Mesenchymal stem cell (in vitro differentiated cells and primary cell): ENCODE results near the gene CFAP74.

Source experiments
- DNase-seq: peaks from one replicate; pipeline ENCODE4 v3.0.0-alpha.2; 2013
- H2AFZ ChIP-seq: one replicate; pipeline ENCODE4 v1.6.1; 2013; ENCODE audit warnings: low read depth, mild to moderate bottlenecking, control low read depth, inconsistent platforms, low read length, moderate library complexity
- H2AK5ac ChIP-seq: 2 replicates; pipeline ENCODE4 v1.6.1; 2013; ENCODE audit warnings: low read length, moderate library complexity, mild to moderate bottlenecking, inconsistent platforms; ENCODE audit not compliant: severe bottlenecking
- H2BK120ac ChIP-seq: one replicate; pipeline ENCODE4 v1.6.1; 2013; ENCODE audit warnings: low read depth, mild to moderate bottlenecking, inconsistent platforms, low read length, moderate library complexity
- H2BK12ac ChIP-seq, 2 experiments: one replicate each; pipeline ENCODE4 v1.6.1; 2013; ENCODE audit warnings: inconsistent platforms in 2 of 2, low read length in 2 of 2, mild to moderate bottlenecking in 2 of 2, moderate library complexity in 2 of 2, control low read depth in 1 of 2
- H2BK15ac ChIP-seq: one replicate; pipeline ENCODE4 v1.6.1; 2013; ENCODE audit warnings: mild to moderate bottlenecking, low read depth, inconsistent platforms; ENCODE audit not compliant: poor library complexity, severe bottlenecking
- H2BK5ac ChIP-seq: 2 replicates; pipeline ENCODE4 v1.6.1; 2013; ENCODE audit warnings: low read depth, mild to moderate bottlenecking, low read length, control low read depth, inconsistent platforms; ENCODE audit not compliant: poor library complexity, severe bottlenecking
- H3K14ac ChIP-seq, 2 experiments: one replicate each; pipeline ENCODE4 v1.6.1; 2013; ENCODE audit warnings: inconsistent platforms in 2 of 2, low read length in 2 of 2, control low read depth in 1 of 2, mild to moderate bottlenecking in 1 of 2, moderate library complexity in 1 of 2
- H3K18ac ChIP-seq, 2 experiments: one replicate each; pipeline ENCODE4 v1.6.1; 2013; ENCODE audit warnings: inconsistent platforms in 2 of 2, low read length in 2 of 2, control low read depth in 1 of 2, low read depth in 1 of 2, mild to moderate bottlenecking in 1 of 2
- H3K23ac ChIP-seq, 2 experiments: one replicate each; pipeline ENCODE4 v1.6.1; 2013; ENCODE audit warnings: inconsistent platforms in 2 of 2, low read length in 2 of 2, mild to moderate bottlenecking in 2 of 2, moderate library complexity in 2 of 2, control low read depth in 1 of 2
- H3K27ac ChIP-seq: 2 replicates; pipeline ENCODE4 v1.5.1; 2013; ENCODE audit warnings: mild to moderate bottlenecking, moderate library complexity, low read length, control low read depth, inconsistent platforms; ENCODE audit not compliant: poor library complexity, severe bottlenecking
- H3K27me3 ChIP-seq, 2 experiments: 2 replicates each; pipeline versions ENCODE4 v1.6.1 to v1.7.0; 2013; ENCODE audit warnings: low read length in 2 of 2, mild to moderate bottlenecking in 2 of 2, moderate library complexity in 2 of 2, control low read depth in 1 of 2, inconsistent platforms in 1 of 2; ENCODE audit not compliant: control insufficient read depth in 1 of 2, insufficient read depth in 1 of 2
- H3K36me3 ChIP-seq, 2 experiments: 2 replicates each; pipeline versions ENCODE4 v1.6.1 to v1.7.0; 2013; ENCODE audit warnings: low read length in 2 of 2, control low read depth in 1 of 2, inconsistent platforms in 1 of 2, low read depth in 1 of 2, mild to moderate bottlenecking in 1 of 2; ENCODE audit not compliant: insufficient read depth in 2 of 2, control insufficient read depth in 1 of 2
- H3K4ac ChIP-seq, 2 experiments: one replicate each; pipeline ENCODE4 v1.6.1; 2013; ENCODE audit warnings: inconsistent platforms in 2 of 2, low read length in 2 of 2, mild to moderate bottlenecking in 2 of 2, moderate library complexity in 2 of 2, control low read depth in 1 of 2, low read depth in 1 of 2
- H3K4me1 ChIP-seq: 2 replicates; pipeline ENCODE4 v1.6.1; 2013; ENCODE audit warnings: low read depth, low read length, control low read depth; ENCODE audit not compliant: control insufficient read depth, insufficient read depth
- H3K4me2 ChIP-seq: 2 replicates; pipeline ENCODE4 v1.6.1; 2013; ENCODE audit warnings: low read length, mild to moderate bottlenecking, inconsistent platforms; ENCODE audit not compliant: poor library complexity, severe bottlenecking
- H3K4me3 ChIP-seq, 2 experiments: 2 replicates each; pipeline versions ENCODE4 v1.5.1 to v1.7.0; 2013; ENCODE audit warnings: low read length in 2 of 2, mild to moderate bottlenecking in 2 of 2, control low read depth in 1 of 2, low read depth in 1 of 2; ENCODE audit not compliant: insufficient read depth in 1 of 2
- H3K79me1 ChIP-seq: replicated peaks from 2 replicates; pipeline ENCODE4 v1.6.1; 2013; ENCODE audit warnings: mild to moderate bottlenecking, control low read depth, low read length, inconsistent platforms; ENCODE audit not compliant: poor library complexity, severe bottlenecking
- H3K9ac ChIP-seq: 2 replicates; pipeline ENCODE4 v1.7.0; 2013; ENCODE audit warnings: mild to moderate bottlenecking, low read length, moderate library complexity
- H3K9me3 ChIP-seq: 2 replicates; pipeline ENCODE4 v1.7.0; 2013; ENCODE audit warnings: mild to moderate bottlenecking, low read length; ENCODE audit not compliant: control insufficient read depth
- H4K8ac ChIP-seq: one replicate; pipeline ENCODE4 v1.6.1; 2013; ENCODE audit warnings: inconsistent platforms, mild to moderate bottlenecking, low read length, moderate library complexity
- H4K91ac ChIP-seq: one replicate; pipeline ENCODE4 v1.6.1; 2013; ENCODE audit warnings: mild to moderate bottlenecking, low read length, inconsistent platforms
- WGBS: methylation state at CpG from one replicate; pipeline ENCODE4 v1.1.7; 2013; ENCODE audit warnings: mixed read lengths; 5-methylcytosine and 5-hydroxymethylcytosine counted together

The CFAP74 gene

DNA sequence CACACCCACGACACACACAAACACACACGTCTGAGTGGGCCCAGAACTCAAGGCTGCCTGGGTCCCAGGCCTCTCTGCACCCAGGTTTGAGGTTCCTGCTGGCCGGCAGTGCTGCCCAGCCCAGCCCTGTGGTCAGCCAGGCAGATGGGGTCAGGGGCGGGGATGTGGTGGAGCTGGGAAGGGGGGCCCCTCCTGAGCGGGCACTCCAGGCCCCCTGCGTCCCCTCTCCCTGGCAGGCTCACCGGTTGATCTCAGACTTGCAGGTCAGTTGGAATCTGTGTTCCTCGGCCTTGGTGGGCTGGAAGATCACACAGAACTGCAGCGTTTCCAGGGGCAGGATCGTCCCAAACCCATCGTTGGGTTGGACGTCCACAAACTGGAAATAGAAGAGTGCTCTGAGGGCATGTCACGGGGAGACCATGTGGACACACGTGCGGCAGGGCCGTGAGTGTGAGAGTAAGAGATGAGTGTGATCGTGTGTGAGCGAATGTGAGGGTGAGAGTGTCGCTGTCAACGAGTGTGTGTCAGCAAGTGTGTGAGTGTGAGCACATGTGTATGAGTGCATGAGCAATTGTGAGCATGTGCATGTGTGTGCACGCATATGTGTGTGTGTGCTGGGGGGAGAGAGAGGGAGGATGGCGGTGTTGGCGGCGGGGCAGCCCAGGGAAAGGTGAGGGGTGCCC lies 64.8 kb downstream of the CFAP74 start:
- Histone ChIP-seq H2BK12ac (no peak overlapping the region), H3K9me3 (no peaks in the 10 kb centered on the region), H3K9ac (no peak overlapping the region), H3K27ac (no peak overlapping the region), H4K8ac (no peak overlapping the region), H2BK5ac (no peak overlapping the region), H3K36me3 (no peaks in the 10 kb centered on the region), H4K91ac (no peak overlapping the region), H3K27me3 (peaks cover 7 to 71% of the 10 kb centered on the region in 2 experiments), H3K79me1 (no peaks in the 10 kb centered on the region), H2AK5ac (no peak overlapping the region), H3K18ac (no peak overlapping the region), H2BK15ac (no peak overlapping the region), H3K14ac (no peak overlapping the region), H3K4me1 (peaks cover 4% of the 10 kb centered on the region), H2BK120ac (no peak overlapping the region), H2AFZ (no peak overlapping the region), H3K23ac (no peak overlapping the region), H3K4ac (no peak overlapping the region), H3K4me3 (no peak overlapping the region), H3K4me2 (no peak overlapping the region)
- no peak for DNase-seq
- 87% methylated on average over 24 of the region's 24 CpGs for WGBS

DNA sequence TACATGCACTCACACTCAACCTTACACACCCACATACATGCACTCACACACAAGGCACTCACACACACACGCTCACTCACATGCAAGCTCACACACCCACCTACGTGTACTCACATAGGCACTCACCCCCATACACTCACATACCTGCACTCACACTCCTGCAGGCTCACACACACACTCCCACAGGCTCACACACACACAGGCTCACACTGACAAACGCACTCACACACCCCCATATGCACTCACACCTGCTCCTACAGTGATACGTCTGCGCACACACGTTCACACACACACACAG lies 65.4 kb downstream of the CFAP74 start:
- no peak overlapping the region for H3K23ac ChIP-seq
- H2BK5ac ChIP-seq, result no peak overlapping the region
- 84% methylated on average over 6 of the region's 6 CpGs for WGBS
- H3K36me3 ChIP-seq, result no peaks in the 10 kb centered on the region
- no peaks in the 10 kb centered on the region for H3K9me3 ChIP-seq
- H3K79me1 ChIP-seq, result no peaks in the 10 kb centered on the region
- H2AFZ ChIP-seq, result no peak overlapping the region
- peaks cover 7 to 66% of the 10 kb centered on the region in 2 experiments for H3K27me3 ChIP-seq
- H2AK5ac ChIP-seq, result no peak overlapping the region
- no peak overlapping the region for H2BK15ac ChIP-seq
- no peak overlapping the region for H2BK120ac ChIP-seq
- no peak overlapping the region for H4K91ac ChIP-seq
- H3K9ac ChIP-seq, result no peak overlapping the region
- no peak overlapping the region for H3K18ac ChIP-seq
- no peak for DNase-seq
- no peak overlapping the region for H3K14ac ChIP-seq
- H3K27ac ChIP-seq, result no peak overlapping the region
- peaks cover 3% of the 10 kb centered on the region for H3K4me1 ChIP-seq
- no peak overlapping the region for H2BK12ac ChIP-seq
- no peak overlapping the region for H3K4me2 ChIP-seq
- H4K8ac ChIP-seq, result no peak overlapping the region
- H3K4ac ChIP-seq, result no peak overlapping the region
- no peak overlapping the region for H3K4me3 ChIP-seq

DNA sequence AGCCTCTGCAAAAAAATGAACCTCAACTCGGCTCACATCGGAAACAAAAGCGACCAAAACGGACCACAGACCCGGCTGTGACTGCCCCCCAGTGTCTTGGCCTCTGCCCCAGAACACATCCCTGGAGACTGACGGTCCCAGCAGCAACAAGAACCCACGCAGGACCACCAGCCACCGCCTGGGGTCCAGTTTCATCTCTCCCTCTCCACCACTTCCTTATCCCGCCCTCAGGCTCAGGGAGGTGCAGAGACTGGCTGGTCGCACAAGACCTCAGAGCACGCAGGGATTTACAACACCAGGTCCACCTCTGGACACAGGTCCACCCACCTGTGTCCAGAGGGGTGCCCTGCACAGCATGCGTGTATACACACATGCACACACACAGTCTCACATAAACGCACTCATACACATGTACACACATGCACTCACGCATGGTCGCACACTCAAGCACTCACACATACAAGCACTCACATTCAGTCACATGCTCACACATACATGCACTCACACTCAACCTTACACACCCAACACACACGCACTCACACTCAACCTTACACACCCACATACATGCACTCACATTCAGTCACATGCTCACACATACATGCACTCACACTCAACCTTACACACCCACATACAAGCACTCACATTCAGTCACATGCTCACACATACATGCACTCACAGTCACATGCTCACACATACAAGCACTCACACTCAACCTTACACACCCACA lies 65.9 kb downstream of the CFAP74 start:
- no peak overlapping the region for H2BK15ac ChIP-seq

DNA sequence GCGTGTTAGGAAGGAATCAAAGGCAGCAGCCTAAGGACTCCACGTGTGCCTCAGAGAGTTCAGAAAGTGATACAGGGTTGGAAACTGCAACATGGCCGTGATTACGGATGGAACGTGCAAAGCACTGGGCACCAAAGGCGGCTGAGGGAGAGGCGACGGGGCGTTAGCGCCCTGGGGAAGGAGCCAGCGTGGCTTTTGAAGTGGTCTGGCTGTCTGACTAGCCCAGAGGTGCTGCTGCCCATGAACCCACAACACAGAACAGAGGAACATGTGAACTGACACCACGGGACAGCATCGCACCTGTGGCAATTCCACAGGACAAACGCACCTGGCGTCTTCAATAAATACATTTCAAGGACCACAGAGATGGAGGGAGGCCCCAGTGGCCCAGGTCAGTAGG lies 66.5 kb downstream of the CFAP74 start:
- H3K79me1 ChIP-seq, result no peaks in the 10 kb centered on the region
- H4K91ac ChIP-seq, result no peak overlapping the region
- H2AFZ ChIP-seq, result no peak overlapping the region
- no peak overlapping the region for H3K9ac ChIP-seq
- H2BK15ac ChIP-seq, result no peak overlapping the region
- no peak overlapping the region for H3K14ac ChIP-seq
- H3K9me3 ChIP-seq, result no peaks in the 10 kb centered on the region
- H3K4me1 ChIP-seq, result peaks cover 3% of the 10 kb centered on the region
- no peak overlapping the region for H3K4me2 ChIP-seq
- no peak overlapping the region for H2BK120ac ChIP-seq
- peaks cover 7 to 54% of the 10 kb centered on the region in 2 experiments for H3K27me3 ChIP-seq
- no peak overlapping the region for H2AK5ac ChIP-seq
- H3K4me3 ChIP-seq, result no peak overlapping the region
- WGBS, result 88% methylated on average over 15 of the region's 15 CpGs
- H3K18ac ChIP-seq, result no peak overlapping the region
- no peak overlapping the region for H3K27ac ChIP-seq
- no peak overlapping the region for H3K23ac ChIP-seq
- H3K4ac ChIP-seq, result no peak overlapping the region
- peak overlapping the region; percentile 7 for H4K8ac ChIP-seq
- H2BK5ac ChIP-seq, result no peak overlapping the region
- DNase-seq, result no peak
- H3K36me3 ChIP-seq, result no peaks in the 10 kb centered on the region
- H2BK12ac ChIP-seq, result no peak overlapping the region

More for the DNA sequence above, 65.9 kb downstream of the CFAP74 start:
- H3K4me1 ChIP-seq, result peaks cover 3% of the 10 kb centered on the region
- WGBS, result 80% methylated on average over 16 of the region's 16 CpGs
- no peak overlapping the region for H3K9ac ChIP-seq
- H3K4ac ChIP-seq, result no peak overlapping the region
- no peaks in the 10 kb centered on the region for H3K36me3 ChIP-seq
- H4K8ac ChIP-seq, result no peak overlapping the region
- no peak overlapping the region for H2BK120ac ChIP-seq
- H3K9me3 ChIP-seq, result no peaks in the 10 kb centered on the region
- no peak overlapping the region for H2AK5ac ChIP-seq
- H3K79me1 ChIP-seq, result no peaks in the 10 kb centered on the region
- H3K27me3 ChIP-seq, result peaks cover 7 to 61% of the 10 kb centered on the region in 2 experiments
- no peak overlapping the region for H2AFZ ChIP-seq
- H3K27ac ChIP-seq, result no peak overlapping the region
- no peak overlapping the region for H2BK12ac ChIP-seq
- no peak overlapping the region for H3K4me3 ChIP-seq
- H3K23ac ChIP-seq, result no peak overlapping the region
- H3K14ac ChIP-seq, result no peak overlapping the region
- no peak overlapping the region for H4K91ac ChIP-seq
- no peak overlapping the region for H3K4me2 ChIP-seq
- no peak overlapping the region for H2BK5ac ChIP-seq
- H3K18ac ChIP-seq, result no peak overlapping the region
- DNase-seq, result no peak
